ENCODE data around the gene DLGAP1.

DNA sequence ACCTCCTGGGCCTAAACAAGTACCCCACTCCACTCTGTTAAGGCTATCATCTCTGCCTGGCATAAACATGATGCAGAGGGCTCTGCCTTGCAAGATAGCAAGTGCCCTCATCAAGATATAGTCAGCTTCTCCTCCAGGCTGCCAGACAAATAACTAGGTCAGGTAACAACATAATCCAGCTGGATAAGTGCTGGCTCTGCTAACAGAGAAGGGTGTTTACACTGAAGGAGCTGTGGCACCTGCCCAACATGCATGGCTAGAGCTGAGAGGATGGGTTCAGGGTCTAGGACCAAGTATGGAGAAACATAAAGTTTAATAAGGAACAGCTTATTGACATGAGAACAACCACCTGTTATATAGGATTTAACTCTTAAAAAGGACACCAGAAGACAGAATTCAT lies 42.8 kb downstream of the DLGAP1 start:
- TF ChIP-seq, protein P1, sequence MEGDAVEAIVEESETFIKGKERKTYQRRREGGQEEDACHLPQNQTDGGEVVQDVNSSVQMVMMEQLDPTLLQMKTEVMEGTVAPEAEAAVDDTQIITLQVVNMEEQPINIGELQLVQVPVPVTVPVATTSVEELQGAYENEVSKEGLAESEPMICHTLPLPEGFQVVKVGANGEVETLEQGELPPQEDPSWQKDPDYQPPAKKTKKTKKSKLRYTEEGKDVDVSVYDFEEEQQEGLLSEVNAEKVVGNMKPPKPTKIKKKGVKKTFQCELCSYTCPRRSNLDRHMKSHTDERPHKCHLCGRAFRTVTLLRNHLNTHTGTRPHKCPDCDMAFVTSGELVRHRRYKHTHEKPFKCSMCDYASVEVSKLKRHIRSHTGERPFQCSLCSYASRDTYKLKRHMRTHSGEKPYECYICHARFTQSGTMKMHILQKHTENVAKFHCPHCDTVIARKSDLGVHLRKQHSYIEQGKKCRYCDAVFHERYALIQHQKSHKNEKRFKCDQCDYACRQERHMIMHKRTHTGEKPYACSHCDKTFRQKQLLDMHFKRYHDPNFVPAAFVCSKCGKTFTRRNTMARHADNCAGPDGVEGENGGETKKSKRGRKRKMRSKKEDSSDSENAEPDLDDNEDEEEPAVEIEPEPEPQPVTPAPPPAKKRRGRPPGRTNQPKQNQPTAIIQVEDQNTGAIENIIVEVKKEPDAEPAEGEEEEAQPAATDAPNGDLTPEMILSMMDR (IDR thresholded peaks at IDR 0.05): no peak
- no peak for TF ChIP-seq ZFX (IDR thresholded peaks at IDR 0.05; ENCODE audit: borderline replicate concordance)
